Measurements from ENCODE around the gene VSIG10. TPM values are rescaled to one million over a fixed set of nuclear protein-coding genes. Genes with fewer than 3 reads are reported as not detected.

Gene VSIG10
- polyA plus RNA-seq, 1 donor (not counting 4 experiments of a cell fraction or from before 2014, with no cell fraction given) = 11.4 TPM

- TF ChIP-seq EZH2 (IDR thresholded peaks at IDR 0.05; ENCODE audit: low read length) (no peak), CTCF (optimal IDR thresholded peaks at IDR 0.05 in 1 of 3, IDR thresholded peaks at IDR 0.05 in 1 of 3, conservative IDR thresholded peaks at IDR 0.05 in 1 of 3; ENCODE audit: extremely low read depth in 1 of 3, insufficient read depth in 2 of 3, low read length in 3 of 3) (no peak)
Measured at GRCh38 chr12:118124333-118124874, 20.6 kb upstream of the VSIG10 start.

DNA sequence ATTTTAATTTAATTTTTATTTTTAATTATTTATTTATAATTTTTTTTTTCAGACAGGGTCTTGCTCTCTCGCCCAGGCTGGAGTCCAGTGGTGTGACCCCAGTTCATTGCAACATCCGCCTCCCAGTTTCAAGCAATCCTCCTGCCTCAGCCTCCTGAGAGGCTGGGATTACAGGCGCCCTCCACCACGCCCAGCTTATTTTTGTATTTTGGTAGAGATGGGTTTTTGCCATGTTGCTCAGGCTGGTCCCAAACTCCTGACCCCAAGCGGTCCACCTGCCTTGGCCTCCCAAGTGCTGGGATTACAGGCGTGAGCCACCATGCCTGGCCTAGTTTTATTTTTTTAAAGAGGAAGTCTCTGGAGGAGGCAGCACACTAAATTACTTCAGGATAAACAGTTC is 18.5 kb upstream of the VSIG10 start:
- Histone ChIP-seq H3K27me3 (ENCODE audit: control insufficient read depth, extremely low read depth, insufficient read depth, low read length) (no peaks in the 10 kb centered on the region), H3K79me2 (ENCODE audit: control insufficient read depth, insufficient read depth, low read length) (no peaks in the 10 kb centered on the region), H2AFZ (ENCODE audit: control insufficient read depth, low read length) (no peak overlapping the region), H3K4me2 (ENCODE audit: control insufficient read depth, extremely low read depth, insufficient read depth, low read depth, low read length) (no peak overlapping the region), H3K9me3 (ENCODE audit: control insufficient read depth, low read depth, low read length) (no peaks in the 10 kb centered on the region), H4K20me1 (ENCODE audit: control insufficient read depth, extremely low read depth, insufficient read depth, low read length) (no peaks in the 10 kb centered on the region), H3K27ac (ENCODE audit: control insufficient read depth, insufficient read depth, low read length) (no peak overlapping the region), H3K4me1 (ENCODE audit: control insufficient read depth, extremely low read depth, insufficient read depth, low read length) (peaks cover 5% of the 10 kb centered on the region), H3K36me3 (ENCODE audit: control insufficient read depth in 2 of 2, extremely low read depth in 1 of 2, insufficient read depth in 2 of 2, low read length in 2 of 2) (no peaks in the 10 kb centered on the region), H3K9me1 (ENCODE audit: control insufficient read depth, extremely low read depth, insufficient read depth, low read length) (no peaks in the 10 kb centered on the region), H3K9ac (ENCODE audit: control insufficient read depth, extremely low read depth, insufficient read depth, low read length) (no peak overlapping the region), H3K4me3 (ENCODE audit: control insufficient read depth in 2 of 3, extremely low read depth in 1 of 3, insufficient read depth in 2 of 3, low read depth in 1 of 3, low read length in 3 of 3) (no peak overlapping the region)
- dilution Hi-C loops (cut with MboI; ENCODE audit: extremely low pct_ligation_motif_present, low sequenced_read_pairs) = no loop called here
- TF ChIP-seq CTCF (optimal IDR thresholded peaks at IDR 0.05 in 1 of 3, IDR thresholded peaks at IDR 0.05 in 1 of 3, conservative IDR thresholded peaks at IDR 0.05 in 1 of 3; ENCODE audit: extremely low read depth in 1 of 3, insufficient read depth in 2 of 3, low read length in 3 of 3) (no peak), EZH2 (IDR thresholded peaks at IDR 0.05; ENCODE audit: low read length) (no peak)
- FAIRE-seq = no peak
- no peak for DNase-seq (ENCODE audit: low read depth, low spot score)

More at GRCh38 chr12:118124333-118124874, 20.6 kb upstream of the VSIG10 start:
- DNase-seq (ENCODE audit: low read depth, low spot score) (no peak), FAIRE-seq (no peak)
- Histone ChIP-seq H3K9me1 (ENCODE audit: control insufficient read depth, extremely low read depth, insufficient read depth, low read length) (no peaks in the 10 kb centered on the region), H3K79me2 (ENCODE audit: control insufficient read depth, insufficient read depth, low read length) (no peaks in the 10 kb centered on the region), H3K4me3 (ENCODE audit: control insufficient read depth in 2 of 3, extremely low read depth in 1 of 3, insufficient read depth in 2 of 3, low read depth in 1 of 3, low read length in 3 of 3) (no peak overlapping the region), H3K9me3 (ENCODE audit: control insufficient read depth, low read depth, low read length) (no peaks in the 10 kb centered on the region), H3K36me3 (ENCODE audit: control insufficient read depth in 2 of 2, extremely low read depth in 1 of 2, insufficient read depth in 2 of 2, low read length in 2 of 2) (no peaks in the 10 kb centered on the region), H2AFZ (ENCODE audit: control insufficient read depth, low read length) (no peak overlapping the region), H3K4me1 (ENCODE audit: control insufficient read depth, extremely low read depth, insufficient read depth, low read length) (peaks cover 5% of the 10 kb centered on the region), H4K20me1 (ENCODE audit: control insufficient read depth, extremely low read depth, insufficient read depth, low read length) (no peaks in the 10 kb centered on the region), H3K4me2 (ENCODE audit: control insufficient read depth, extremely low read depth, insufficient read depth, low read depth, low read length) (no peak overlapping the region), H3K27ac (ENCODE audit: control insufficient read depth, insufficient read depth, low read length) (no peak overlapping the region), H3K27me3 (ENCODE audit: control insufficient read depth, extremely low read depth, insufficient read depth, low read length) (no peaks in the 10 kb centered on the region), H3K9ac (ENCODE audit: control insufficient read depth, extremely low read depth, insufficient read depth, low read length) (no peak overlapping the region)
- dilution Hi-C loops (cut with MboI; ENCODE audit: extremely low pct_ligation_motif_present, low sequenced_read_pairs) = no loop called here
